GM12891 (cell line): ENCODE results near the gene USP36.
A peak's percentile ranks its signal among the peaks of the same experiment; 100 is the strongest.

Experiments used
- DNase-seq: peaks from one replicate; pipeline ENCODE4 v3.0.0; 2011; ENCODE audit warnings: low spot score; ENCODE audit not compliant: insufficient read length
- FAIRE-seq: peaks from 2 replicates; lab custom pipeline; 2011; peaks lifted over from hg19 to GRCh38; lab: Jason Lieb, UNC
- PAX5 ChIP-seq: IDR thresholded peaks from 2 replicates; pipeline ENCODE4 v1.6.1; 2011; ENCODE audit warnings: low read length, moderate library complexity, mild to moderate bottlenecking; ENCODE audit not compliant: insufficient read depth, severe bottlenecking
- POLR2A ChIP-seq: IDR thresholded peaks from 2 replicates; pipeline ENCODE4 v1.6.1; 2011; ENCODE audit warnings: low read depth, low read length, control low read depth
- POLR2AphosphoS5 ChIP-seq: IDR thresholded peaks from 2 replicates; pipeline ENCODE4 v1.6.1; 2011; ENCODE audit warnings: low read depth, low read length, control low read depth
- POU2F2 ChIP-seq: IDR thresholded peaks from 2 replicates; pipeline ENCODE4 v1.6.1; 2011; ENCODE audit warnings: low read depth, mild to moderate bottlenecking, control low read depth, low read length, moderate library complexity
- SPI1 ChIP-seq: IDR thresholded peaks from 2 replicates; pipeline ENCODE4 v1.6.1; 2011; ENCODE audit warnings: low read depth, low read length, control low read depth
- TAF1 ChIP-seq: IDR thresholded peaks from 2 replicates; pipeline ENCODE4 v1.6.1; 2011; ENCODE audit warnings: low read depth, low read length, control low read depth

The USP36 gene

DNA sequence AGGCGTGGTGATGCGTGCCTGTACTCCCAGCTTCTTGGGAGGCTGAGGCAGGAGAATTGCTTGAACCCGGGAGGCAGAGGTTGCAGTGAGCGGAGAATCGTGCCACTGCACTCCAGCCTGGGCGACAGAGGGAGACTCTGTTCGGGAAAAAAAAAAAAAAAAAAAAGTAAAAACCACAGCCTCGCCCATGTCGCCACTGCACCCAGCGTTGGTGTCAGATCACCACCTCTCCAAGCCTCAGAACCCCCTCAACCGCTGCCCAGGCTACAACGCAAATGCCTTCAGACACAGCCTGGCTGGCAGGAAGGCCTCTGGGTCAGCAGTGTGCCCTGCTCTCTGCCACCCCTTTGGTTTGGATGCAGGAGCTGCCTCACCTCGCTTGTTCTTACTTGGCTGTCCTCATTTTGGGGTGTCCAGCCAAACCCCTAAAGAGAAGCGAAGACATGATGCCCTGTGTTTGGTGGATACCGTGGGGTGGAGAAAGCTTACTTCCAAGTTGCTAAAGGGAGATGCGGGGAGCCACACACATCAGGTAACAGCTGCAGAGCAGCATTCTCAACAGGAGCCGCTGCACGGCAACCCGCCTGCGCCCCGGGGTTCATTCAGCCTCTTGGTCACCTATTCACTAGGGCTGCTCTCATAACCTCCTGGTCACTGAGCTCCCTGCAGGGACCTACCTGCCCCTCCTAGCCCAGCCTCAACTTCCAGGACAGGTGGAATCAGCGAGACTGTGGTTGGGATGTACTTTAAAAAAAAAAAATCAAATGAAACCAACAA, 45.6 kb downstream of the USP36 start:
- no peak for DNase-seq
- FAIRE-seq, result no peak
- TF ChIP-seq TAF1 (no peak), POU2F2 (no peak), POLR2AphosphoS5 (no peak), PAX5 (no peak), SPI1 (no peak), POLR2A (no peak)

DNA sequence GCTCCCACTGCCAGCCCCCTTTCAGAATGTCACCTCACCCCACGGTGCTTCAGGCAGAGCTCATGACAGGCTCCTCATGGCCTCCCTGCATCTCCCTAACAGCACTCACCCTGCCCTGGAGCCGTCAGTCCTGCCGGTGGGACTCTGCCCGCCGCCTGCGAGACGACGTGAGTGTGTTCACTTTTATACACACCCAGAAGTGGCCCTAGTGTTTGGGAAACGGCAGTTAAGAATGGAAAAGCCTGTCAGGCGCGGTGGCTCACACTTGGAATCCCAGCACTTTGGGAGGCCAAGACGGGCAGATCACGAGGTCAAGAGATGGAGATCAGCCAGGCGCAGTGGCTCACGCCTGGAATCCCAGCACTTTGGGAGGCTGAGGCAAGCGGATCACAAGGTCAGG, 46.2 kb downstream of the USP36 start:
- no peak for FAIRE-seq

GRCh38 chr17:78793968-78794367, 46.6 kb downstream of the USP36 start:
- DNase-seq (no peak), FAIRE-seq (no peak)
- TF ChIP-seq POLR2AphosphoS5 (no peak), POLR2A (no peak), TAF1 (no peak), POU2F2 (no peak), SPI1 (no peak), PAX5 (no peak)

More for the DNA sequence above, 46.2 kb downstream of the USP36 start:
- DNase-seq, result no peak
- TF ChIP-seq PAX5, result no peak
- TF ChIP-seq SPI1, result no peak
- TF ChIP-seq TAF1, result no peak
- TF ChIP-seq POLR2A, result no peak
- no peak for TF ChIP-seq POU2F2

- DNase-seq, result no peak
- TF ChIP-seq SPI1 (no peak), POLR2AphosphoS5 (0 out of 2 replicates have a peak, but pooled peaks have one; percentile 16), PAX5 (no peak), TAF1 (no peak), POU2F2 (no peak), POLR2A (peak; percentile 50)
- FAIRE-seq, result no peak
Measured at GRCh38 chr17:78793415-78793814, 47.2 kb downstream of the USP36 start.

DNA sequence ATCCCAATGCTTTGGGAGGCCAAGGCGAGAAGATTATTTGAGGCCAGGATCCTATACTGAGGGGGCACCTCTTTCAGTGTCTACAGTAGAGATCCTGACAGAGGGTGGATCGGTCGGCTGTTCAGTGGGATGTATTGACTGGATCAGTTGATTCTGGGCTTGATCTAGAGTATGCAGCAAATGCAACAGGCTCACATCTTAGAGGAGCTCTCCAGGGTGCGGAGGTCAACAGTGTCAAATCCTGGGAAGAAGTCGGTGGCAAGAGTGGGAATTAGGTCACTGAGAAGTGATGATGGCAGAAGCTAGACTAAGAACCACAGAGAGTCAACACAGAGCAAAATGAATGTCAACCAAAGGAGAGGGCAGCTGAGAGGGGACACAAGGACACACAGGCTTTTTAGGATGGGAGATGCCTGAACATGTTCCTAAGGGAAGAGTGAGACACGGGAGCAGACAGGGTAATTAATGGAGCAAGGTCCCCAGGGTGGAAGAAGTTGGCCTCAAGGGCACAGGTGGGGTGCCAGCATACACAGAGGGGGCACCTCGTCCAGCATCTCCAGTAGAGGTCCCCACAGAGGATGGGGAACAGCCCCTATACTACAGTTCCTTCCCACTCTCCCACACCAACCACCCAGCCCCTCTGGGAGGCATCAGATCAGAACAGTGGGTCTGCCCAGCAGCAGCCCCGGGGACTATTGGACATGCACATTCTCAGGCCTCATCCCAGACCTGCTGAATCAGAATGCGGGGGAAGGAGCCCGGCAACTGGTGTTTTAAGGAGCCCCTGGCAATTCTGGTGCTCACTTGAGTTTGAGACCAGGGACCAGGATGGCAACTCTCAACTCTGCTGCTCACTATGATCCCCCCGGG, 48.5 kb downstream of the USP36 start:
- TF ChIP-seq PAX5 (no peak), POLR2A (no peak), POU2F2 (no peak), SPI1 (no peak), POLR2AphosphoS5 (no peak), TAF1 (no peak)
- DNase-seq (no peak), FAIRE-seq (no peak)

DNA sequence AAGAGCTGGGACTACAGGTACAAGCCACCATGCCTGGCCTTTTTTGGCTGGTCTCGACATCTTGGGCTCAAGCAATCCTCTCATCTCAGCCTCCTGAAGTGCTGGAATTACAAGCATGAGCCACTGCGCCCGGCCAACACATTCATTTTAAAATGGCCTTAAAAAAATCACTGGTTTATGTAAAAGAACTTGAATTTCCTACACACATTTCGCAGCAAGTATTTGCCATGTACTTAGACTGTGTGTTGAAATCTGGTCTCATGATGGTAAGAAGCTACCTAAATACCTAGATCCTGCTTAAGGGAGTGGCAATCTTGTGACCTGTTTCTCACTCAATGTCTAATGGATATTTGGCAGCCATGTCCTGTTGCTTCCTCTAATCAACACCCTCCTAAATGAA, 50.1 kb downstream of the USP36 start:
- DNase-seq (no peak), FAIRE-seq (no peak)
- TF ChIP-seq POLR2AphosphoS5, result no peak
- TF ChIP-seq POU2F2, result no peak
- no peak for TF ChIP-seq PAX5
- TF ChIP-seq POLR2A, result no peak
- no peak for TF ChIP-seq SPI1
- no peak for TF ChIP-seq TAF1

DNA sequence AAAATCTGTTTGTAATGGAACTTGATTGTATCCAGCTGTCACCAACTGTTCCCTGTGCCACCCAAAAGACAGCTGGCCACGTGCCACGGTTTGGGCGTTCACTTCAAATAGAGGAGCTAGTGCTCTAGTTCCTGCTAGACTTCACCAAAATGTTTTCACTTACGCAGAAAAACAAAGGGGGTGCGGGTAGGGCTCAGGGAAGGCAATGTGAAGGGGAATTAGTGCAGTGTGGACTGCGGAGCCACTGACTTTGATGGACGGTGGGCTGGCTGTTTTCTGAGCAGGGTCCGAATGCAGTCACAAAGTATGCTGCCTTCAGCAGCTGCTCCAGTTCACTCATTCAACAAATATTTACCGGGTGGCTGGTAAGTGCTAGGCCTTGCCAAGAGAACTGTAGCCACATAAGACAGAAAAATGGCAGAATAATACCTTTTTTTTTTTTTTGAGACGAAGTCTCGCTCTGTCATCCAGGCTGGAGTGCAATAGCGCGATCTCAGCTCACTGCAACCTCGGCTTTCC, 50.9 kb downstream of the USP36 start:
- no peak for TF ChIP-seq POLR2AphosphoS5
- no peak for TF ChIP-seq PAX5
- TF ChIP-seq POLR2A, result no peak
- TF ChIP-seq POU2F2, result no peak
- TF ChIP-seq SPI1, result no peak
- no peak for TF ChIP-seq TAF1
- no peak for DNase-seq
- FAIRE-seq, result no peak

DNA sequence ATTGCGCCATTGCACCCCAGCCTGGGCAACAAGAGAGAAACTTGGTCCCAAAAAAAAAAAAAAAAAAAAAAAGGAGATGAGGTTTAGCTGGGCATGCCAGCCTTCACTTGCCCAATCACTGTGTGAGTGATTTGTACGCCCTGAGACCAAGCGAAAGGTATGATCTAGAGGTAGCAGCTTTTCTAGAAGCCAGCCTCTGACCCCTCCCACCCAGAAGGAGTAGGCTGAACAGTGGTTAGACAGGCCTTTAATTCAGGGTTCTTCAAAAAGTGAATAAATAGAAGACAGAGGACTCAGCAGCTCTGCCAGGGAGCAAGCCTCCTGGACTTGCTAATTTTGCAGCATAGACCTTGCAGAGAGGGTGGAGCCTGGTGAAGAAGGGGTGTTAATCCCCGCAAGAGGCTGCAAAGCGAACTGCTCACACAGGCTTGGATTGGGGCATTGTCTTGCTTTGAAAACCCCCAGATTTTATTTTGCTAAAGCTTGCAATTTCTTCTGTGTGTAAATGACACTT, 51.4 kb downstream of the USP36 start:
- no peak for DNase-seq
- TF ChIP-seq TAF1 (no peak), PAX5 (no peak), POLR2A (no peak), POU2F2 (no peak), SPI1 (no peak), POLR2AphosphoS5 (no peak)
- no peak for FAIRE-seq

DNA sequence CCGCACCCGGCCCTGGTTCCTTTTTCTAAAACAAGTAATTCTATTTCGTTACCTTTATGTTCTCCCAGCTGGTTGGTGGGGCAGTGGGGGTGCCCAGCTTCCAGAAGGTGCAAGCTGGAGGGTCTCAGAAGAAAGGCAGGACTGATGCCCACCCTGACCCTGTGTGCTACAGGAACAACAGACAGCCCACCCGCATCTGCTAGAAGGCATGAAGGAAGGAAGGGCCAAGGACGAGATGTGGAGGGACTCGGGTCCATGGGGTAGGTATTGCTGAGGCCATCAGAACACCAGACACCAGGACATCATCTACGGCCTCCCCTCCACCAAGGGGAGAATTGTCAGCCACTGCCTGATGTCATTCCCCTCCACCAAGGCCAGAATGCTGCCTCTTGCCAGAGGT, 52.2 kb downstream of the USP36 start:
- TF ChIP-seq POLR2A (no peak), PAX5 (no peak)
- no peak for FAIRE-seq

GRCh38 chr17:78787444-78787843, 53.2 kb downstream of the USP36 start:
- no peak for TF ChIP-seq POU2F2
- TF ChIP-seq PAX5, result no peak
- TF ChIP-seq POLR2AphosphoS5, result no peak
- FAIRE-seq (no peak), DNase-seq (no peak)

More for the DNA sequence above, 52.2 kb downstream of the USP36 start:
- DNase-seq, result no peak

- FAIRE-seq (no peak), DNase-seq (no peak)
- TF ChIP-seq SPI1, result no peak
- no peak for TF ChIP-seq PAX5
- TF ChIP-seq TAF1, result no peak
Measured at GRCh38 chr17:78785663-78786057, 55.0 kb downstream of the USP36 start.
